H1 (cell line): Measurements from ENCODE around the gene HTR4. TPM values are rescaled to one million over a fixed set of nuclear protein-coding genes. Genes with fewer than 3 reads are reported as not detected.

Experiments
- USF2 ChIP-seq: IDR thresholded peaks from 2 replicates; pipeline ENCODE4 v1.6.1; 2011; ENCODE audit warnings: low read length, improper control_type of control experiment
- polyA plus RNA-seq, 7 experiments: library from polyadenylated mRNA; depleted of rRNA in 3 of 7; stranded (reverse) in 5 of 7; unstranded in 2 of 7; fragments of >200 nt in 5 of 7; fragments of 200-250 nt in 2 of 7; gene quantifications; 1 replicate in 5 of 7; 2 replicates in 1 of 7; 4 replicates in 1 of 7; pipeline versions ENCODE4 v1.2.1 to v1.2.3, GENCODE V29; 2011 to 2013; ENCODE audit warnings: missing spikeins in 2 of 7, mixed read lengths in 2 of 7
- total RNA-seq: library from RNA; stranded (reverse); fragmentation: NEBNext Ultra II Directional; extraction: Animal tissue kit (Norgen Biotek cat#: 25700); gene quantifications from 2 replicates; pipeline ENCODE4 v1.2.1, GENCODE V29; 2021

The HTR4 gene
- total and polyA plus RNA-seq, 2 of the 8 experiments (the other 6 are each of a cell fraction or from before 2014, with no cell fraction given) = not detected

- no peak for TF ChIP-seq USF2
Observed at GRCh38 chr5:148452499-148453193, 201.7 kb downstream of the HTR4 start (continued).
